ENCODE results near the gene INTS6.

Gene INTS6

GRCh38 chr13:51330791-51331190, 122.0 kb downstream of the INTS6 start:
- H3K27me3 ChIP-seq (replicated peaks in 2 of 5; ENCODE audit: control insufficient read depth in 4 of 5, insufficient read depth in 5 of 5, low read length in 4 of 5) = no peaks in the 10 kb centered on the region
- DNase-seq = peak; percentile 55 to 92 (median 87)
- peak overlapping the region in 4 of 7 experiments; percentile 2 to 49 (median 18) for H3K4me3 ChIP-seq (ENCODE audit: control insufficient read depth in 1 of 7, extremely low read depth in 1 of 7, insufficient read depth in 4 of 7, low read depth in 2 of 7, low read length in 6 of 7)
- H3K36me3 ChIP-seq (ENCODE audit: control insufficient read depth in 4 of 4, insufficient read depth in 4 of 4, low read length in 3 of 4) = no peaks in the 10 kb centered on the region
- 0% methylated on average over 3 of the region's 3 CpGs for WGBS (ENCODE audit: insufficient coverage)
- peak overlapping the region in 1 of 2 experiments; percentile 21 for H3K27ac ChIP-seq (ENCODE audit: insufficient read depth in 1 of 2, low read depth in 1 of 2, low read length in 2 of 2, poor library complexity in 1 of 2, severe bottlenecking in 2 of 2)
- H3K4me1 ChIP-seq (ENCODE audit: control extremely low read depth in 1 of 4, control insufficient read depth in 4 of 4, insufficient read depth in 4 of 4, low read length in 3 of 4) = peaks cover 11 to 32% (median 24%) of the 10 kb centered on the region in 4 experiments
- POLR2A ChIA-PET = interaction anchor here (0.7 kb wide), 1 partner anchor 221 kb away, joined by 3 read pairs; no protein-coding TSS in a partner anchor
- CTCF ChIA-PET = interaction anchor here (1.1 kb wide), 1 partner anchor 48 kb away, joined by 3 read pairs; no protein-coding TSS in a partner anchor
- no peaks in the 10 kb centered on the region for H3K9me3 ChIP-seq (ENCODE audit: control extremely low read depth in 1 of 5, control insufficient read depth in 4 of 5, insufficient read depth in 2 of 5, low read depth in 1 of 5, low read length in 4 of 5)

DNA sequence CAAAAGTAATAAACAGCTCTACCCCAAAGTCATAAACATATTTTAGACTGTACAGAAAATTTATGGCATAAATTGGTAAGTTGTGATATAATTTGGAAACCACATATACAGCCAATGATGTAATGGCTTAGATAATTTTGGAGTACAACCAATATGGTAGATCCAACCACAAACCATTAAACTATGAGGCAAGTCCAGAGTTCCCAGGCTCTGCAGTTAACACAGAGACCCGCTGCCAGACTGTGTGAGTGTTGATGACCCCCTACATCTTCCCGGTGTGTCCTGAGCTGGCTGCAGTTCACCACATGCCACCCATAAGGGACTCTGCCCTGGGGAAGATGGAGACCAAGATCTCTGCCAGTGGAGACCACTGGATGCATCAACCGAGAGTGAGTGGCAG, 123.2 kb downstream of the INTS6 start:
- H3K4me3 ChIP-seq (ENCODE audit: control insufficient read depth in 1 of 7, extremely low read depth in 1 of 7, insufficient read depth in 4 of 7, low read depth in 2 of 7, low read length in 6 of 7) = no peak overlapping the region
- no peaks in the 10 kb centered on the region for H3K27me3 ChIP-seq (replicated peaks in 2 of 5; ENCODE audit: control insufficient read depth in 4 of 5, insufficient read depth in 5 of 5, low read length in 4 of 5)
- no peak for DNase-seq
- CTCF ChIA-PET = interaction anchor here (1.3 to 1.6 kb wide), 3 partner anchors 8 to 43 kb away, joined by 3 to 6 read pairs (median 4); no protein-coding TSS in a partner anchor
- no peaks in the 10 kb centered on the region for H3K9me3 ChIP-seq (ENCODE audit: control extremely low read depth in 1 of 5, control insufficient read depth in 4 of 5, insufficient read depth in 2 of 5, low read depth in 1 of 5, low read length in 4 of 5)
- no peaks in the 10 kb centered on the region for H3K36me3 ChIP-seq (ENCODE audit: control insufficient read depth in 4 of 4, insufficient read depth in 4 of 4, low read length in 3 of 4)
- peaks cover 11 to 32% (median 24%) of the 10 kb centered on the region in 4 experiments for H3K4me1 ChIP-seq (ENCODE audit: control extremely low read depth in 1 of 4, control insufficient read depth in 4 of 4, insufficient read depth in 4 of 4, low read length in 3 of 4)
- POLR2A ChIA-PET = no interaction called here
- no peak overlapping the region for H3K27ac ChIP-seq (ENCODE audit: insufficient read depth in 1 of 2, low read depth in 1 of 2, low read length in 2 of 2, poor library complexity in 1 of 2, severe bottlenecking in 2 of 2)
- 93% methylated on average over 2 of the region's 3 CpGs for WGBS (ENCODE audit: insufficient coverage)

DNA sequence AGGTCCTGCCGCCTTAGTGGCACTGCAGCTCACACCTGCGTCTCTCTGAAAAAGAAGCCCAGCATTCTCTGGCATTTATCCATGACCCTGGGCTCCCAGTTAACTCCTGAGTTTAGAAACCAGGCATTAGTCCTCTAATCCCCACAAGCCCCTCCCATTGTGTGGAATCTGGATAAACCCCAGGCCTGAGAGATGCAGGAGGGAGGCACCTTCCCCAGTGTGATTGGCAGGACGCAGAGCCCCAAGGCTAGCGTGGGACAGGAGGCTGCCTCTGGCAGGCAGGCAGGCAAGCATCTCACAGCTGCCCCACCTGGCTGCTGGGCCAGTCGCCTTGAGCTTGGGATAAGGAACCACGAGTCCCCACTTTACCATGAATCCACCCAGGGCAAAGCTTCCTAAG, 124.3 kb downstream of the INTS6 start:
- WGBS (ENCODE audit: insufficient coverage) = 97% methylated on average over 4 of the region's 6 CpGs
- Histone ChIP-seq H3K27ac (ENCODE audit: insufficient read depth in 1 of 2, low read depth in 1 of 2, low read length in 2 of 2, poor library complexity in 1 of 2, severe bottlenecking in 2 of 2) (no peak overlapping the region), H3K4me3 (ENCODE audit: control insufficient read depth in 1 of 7, extremely low read depth in 1 of 7, insufficient read depth in 4 of 7, low read depth in 2 of 7, low read length in 6 of 7) (no peak overlapping the region), H3K36me3 (ENCODE audit: control insufficient read depth in 4 of 4, insufficient read depth in 4 of 4, low read length in 3 of 4) (no peaks in the 10 kb centered on the region), H3K27me3 (replicated peaks in 2 of 5; ENCODE audit: control insufficient read depth in 4 of 5, insufficient read depth in 5 of 5, low read length in 4 of 5) (no peaks in the 10 kb centered on the region), H3K9me3 (ENCODE audit: control extremely low read depth in 1 of 5, control insufficient read depth in 4 of 5, insufficient read depth in 2 of 5, low read depth in 1 of 5, low read length in 4 of 5) (no peaks in the 10 kb centered on the region), H3K4me1 (ENCODE audit: control extremely low read depth in 1 of 4, control insufficient read depth in 4 of 4, insufficient read depth in 4 of 4, low read length in 3 of 4) (peaks cover 11 to 32% (median 24%) of the 10 kb centered on the region in 4 experiments)
- DNase-seq = no peak
- ChIA-PET CTCF (interaction anchor here (1.6 kb wide), 2 partner anchors 13 to 42 kb away, joined by 4 to 6 read pairs; no protein-coding TSS in a partner anchor), POLR2A (no interaction called here)

GRCh38 chr13:51327961-51328360, 124.9 kb downstream of the INTS6 start:
- Histone ChIP-seq H3K36me3 (ENCODE audit: control insufficient read depth in 4 of 4, insufficient read depth in 4 of 4, low read length in 3 of 4) (no peaks in the 10 kb centered on the region), H3K4me3 (ENCODE audit: control insufficient read depth in 1 of 7, extremely low read depth in 1 of 7, insufficient read depth in 4 of 7, low read depth in 2 of 7, low read length in 6 of 7) (no peak overlapping the region), H3K4me1 (ENCODE audit: control extremely low read depth in 1 of 4, control insufficient read depth in 4 of 4, insufficient read depth in 4 of 4, low read length in 3 of 4) (peaks cover 11 to 32% (median 24%) of the 10 kb centered on the region in 4 experiments), H3K27ac (ENCODE audit: insufficient read depth in 1 of 2, low read depth in 1 of 2, low read length in 2 of 2, poor library complexity in 1 of 2, severe bottlenecking in 2 of 2) (no peak overlapping the region), H3K9me3 (ENCODE audit: control extremely low read depth in 1 of 5, control insufficient read depth in 4 of 5, insufficient read depth in 2 of 5, low read depth in 1 of 5, low read length in 4 of 5) (no peaks in the 10 kb centered on the region), H3K27me3 (replicated peaks in 2 of 5; ENCODE audit: control insufficient read depth in 4 of 5, insufficient read depth in 5 of 5, low read length in 4 of 5) (no peaks in the 10 kb centered on the region)
- ChIA-PET POLR2A (no interaction called here), CTCF (interaction anchor here (0.7 to 1.6 kb wide), 2 partner anchors 12 to 47 kb away, joined by 4 read pairs; no protein-coding TSS in a partner anchor)
- no peak for DNase-seq
- WGBS (ENCODE audit: insufficient coverage) = 100% methylated on average over 2 of the region's 2 CpGs

GRCh38 chr13:51326777-51327176, 126.1 kb downstream of the INTS6 start:
- 100% methylated on average over 1 of the region's 2 CpGs for WGBS (ENCODE audit: insufficient coverage)
- ChIA-PET POLR2A (no interaction called here), CTCF (interaction anchor here (0.7 kb wide), 1 partner anchor 27 kb away, joined by 3 read pairs; no protein-coding TSS in a partner anchor)
- DNase-seq = no peak
- Histone ChIP-seq H3K4me3 (ENCODE audit: control insufficient read depth in 1 of 7, extremely low read depth in 1 of 7, insufficient read depth in 4 of 7, low read depth in 2 of 7, low read length in 6 of 7) (no peak overlapping the region), H3K9me3 (ENCODE audit: control extremely low read depth in 1 of 5, control insufficient read depth in 4 of 5, insufficient read depth in 2 of 5, low read depth in 1 of 5, low read length in 4 of 5) (no peaks in the 10 kb centered on the region), H3K4me1 (ENCODE audit: control extremely low read depth in 1 of 4, control insufficient read depth in 4 of 4, insufficient read depth in 4 of 4, low read length in 3 of 4) (peaks cover 9 to 28% (median 21%) of the 10 kb centered on the region in 4 experiments), H3K27ac (ENCODE audit: insufficient read depth in 1 of 2, low read depth in 1 of 2, low read length in 2 of 2, poor library complexity in 1 of 2, severe bottlenecking in 2 of 2) (no peak overlapping the region), H3K27me3 (replicated peaks in 2 of 5; ENCODE audit: control insufficient read depth in 4 of 5, insufficient read depth in 5 of 5, low read length in 4 of 5) (no peaks in the 10 kb centered on the region), H3K36me3 (ENCODE audit: control insufficient read depth in 4 of 4, insufficient read depth in 4 of 4, low read length in 3 of 4) (no peaks in the 10 kb centered on the region)

GRCh38 chr13:51325837-51326236, 127.0 kb downstream of the INTS6 start:
- no peak for DNase-seq
- no peaks in the 10 kb centered on the region for H3K9me3 ChIP-seq (ENCODE audit: control extremely low read depth in 1 of 5, control insufficient read depth in 4 of 5, insufficient read depth in 2 of 5, low read depth in 1 of 5, low read length in 4 of 5)
- no peak overlapping the region for H3K27ac ChIP-seq (ENCODE audit: insufficient read depth in 1 of 2, low read depth in 1 of 2, low read length in 2 of 2, poor library complexity in 1 of 2, severe bottlenecking in 2 of 2)
- H3K4me1 ChIP-seq (ENCODE audit: control extremely low read depth in 1 of 4, control insufficient read depth in 4 of 4, insufficient read depth in 4 of 4, low read length in 3 of 4) = peaks cover 2 to 18% (median 12%) of the 10 kb centered on the region in 4 experiments
- no peaks in the 10 kb centered on the region for H3K27me3 ChIP-seq (replicated peaks in 2 of 5; ENCODE audit: control insufficient read depth in 4 of 5, insufficient read depth in 5 of 5, low read length in 4 of 5)
- H3K36me3 ChIP-seq (ENCODE audit: control insufficient read depth in 4 of 4, insufficient read depth in 4 of 4, low read length in 3 of 4) = no peaks in the 10 kb centered on the region
- ChIA-PET CTCF (no interaction called here), POLR2A (no interaction called here)
- 100% methylated on average over 1 of the region's 6 CpGs for WGBS (ENCODE audit: insufficient coverage)
- no peak overlapping the region for H3K4me3 ChIP-seq (ENCODE audit: control insufficient read depth in 1 of 7, extremely low read depth in 1 of 7, insufficient read depth in 4 of 7, low read depth in 2 of 7, low read length in 6 of 7)

DNA sequence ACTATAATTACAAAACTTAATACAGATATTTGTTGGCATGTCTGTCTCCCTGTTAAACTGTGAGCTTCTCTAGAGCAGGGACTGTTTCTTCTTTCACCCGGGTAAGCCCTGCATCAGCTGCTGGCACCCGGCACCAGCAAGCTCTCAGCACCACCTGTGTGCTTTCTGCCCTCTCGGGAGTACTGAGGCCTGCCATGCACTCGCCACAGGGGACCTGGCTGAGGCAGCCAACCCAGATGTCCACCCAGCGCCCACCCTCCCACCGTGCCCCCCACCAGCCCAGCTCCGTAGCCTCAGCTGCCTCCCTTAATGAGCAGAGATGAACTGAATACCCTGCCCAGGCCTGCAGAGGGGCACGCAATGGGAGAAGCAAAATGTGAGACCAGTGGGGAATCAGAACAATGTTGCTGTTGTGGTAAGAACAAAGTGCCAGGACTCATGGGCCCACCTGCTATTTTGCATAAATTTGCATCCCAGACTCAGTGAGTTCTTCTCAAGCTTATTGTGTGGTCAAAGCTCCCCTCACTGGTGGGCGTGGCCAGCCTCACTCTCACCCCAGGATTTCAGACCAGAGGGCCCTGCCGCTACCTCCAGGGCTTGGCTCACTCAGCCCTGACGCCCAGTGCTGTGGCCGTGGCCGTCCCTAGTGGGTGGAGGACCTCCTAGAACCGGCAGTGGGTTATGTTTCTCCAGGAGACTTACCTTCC, 128.0 kb downstream of the INTS6 start:
- WGBS (ENCODE audit: insufficient coverage) = 92% methylated on average over 11 of the region's 14 CpGs
- no peak overlapping the region for H3K27ac ChIP-seq (ENCODE audit: insufficient read depth in 1 of 2, low read depth in 1 of 2, low read length in 2 of 2, poor library complexity in 1 of 2, severe bottlenecking in 2 of 2)
- no peaks in the 10 kb centered on the region for H3K27me3 ChIP-seq (replicated peaks in 2 of 5; ENCODE audit: control insufficient read depth in 4 of 5, insufficient read depth in 5 of 5, low read length in 4 of 5)
- ChIA-PET CTCF (no interaction called here), POLR2A (no interaction called here)
- DNase-seq = no peak
- H3K36me3 ChIP-seq (ENCODE audit: control insufficient read depth in 4 of 4, insufficient read depth in 4 of 4, low read length in 3 of 4) = no peaks in the 10 kb centered on the region
- no peak overlapping the region for H3K4me3 ChIP-seq (ENCODE audit: control insufficient read depth in 1 of 7, extremely low read depth in 1 of 7, insufficient read depth in 4 of 7, low read depth in 2 of 7, low read length in 6 of 7)
- peaks cover 0 to 9% (median 3%) of the 10 kb centered on the region in 4 experiments for H3K4me1 ChIP-seq (ENCODE audit: control extremely low read depth in 1 of 4, control insufficient read depth in 4 of 4, insufficient read depth in 4 of 4, low read length in 3 of 4)
- H3K9me3 ChIP-seq (ENCODE audit: control extremely low read depth in 1 of 5, control insufficient read depth in 4 of 5, insufficient read depth in 2 of 5, low read depth in 1 of 5, low read length in 4 of 5) = no peaks in the 10 kb centered on the region

Data from common myeloid progenitor, CD34-positive (primary cell).